H9 (cell line): ENCODE data around the gene TMEM205. TPM values are rescaled to one million over a fixed set of nuclear protein-coding genes. Genes with fewer than 3 reads are reported as not detected.

ENCODE experiments used
- DNase-seq: peaks from one replicate; pipeline ENCODE4 v3.0.0-alpha.2; 2017
- H2AFZ ChIP-seq: one replicate; pipeline ENCODE4 v1.6.1; 2013; ENCODE audit warnings: mild to moderate bottlenecking, low read length, control low read depth, moderate library complexity
- H2AK5ac ChIP-seq: 2 replicates; pipeline ENCODE4 v1.6.1; 2013; ENCODE audit warnings: low read length, control low read depth, mixed read lengths; ENCODE audit not compliant: insufficient read length
- H2BK120ac ChIP-seq: one replicate; pipeline ENCODE4 v1.6.1; 2013; ENCODE audit warnings: low read depth, mild to moderate bottlenecking, low read length, control low read depth, inconsistent platforms; ENCODE audit not compliant: poor library complexity, severe bottlenecking
- H2BK12ac ChIP-seq: 2 replicates; pipeline ENCODE4 v1.6.1; 2013; ENCODE audit warnings: low read length, control low read depth, mixed read lengths, low read depth; ENCODE audit not compliant: insufficient read length
- H2BK15ac ChIP-seq: 2 replicates; pipeline ENCODE4 v1.6.1; 2013; ENCODE audit warnings: low read depth, low read length, control low read depth
- H2BK20ac ChIP-seq: one replicate; pipeline ENCODE4 v1.6.1; 2013; ENCODE audit warnings: low read depth, mild to moderate bottlenecking, low read length, control low read depth, inconsistent platforms; ENCODE audit not compliant: poor library complexity, severe bottlenecking
- H2BK5ac ChIP-seq: 2 replicates; pipeline ENCODE4 v1.6.1; 2013; ENCODE audit warnings: low read length, control low read depth, mixed read lengths; ENCODE audit not compliant: insufficient read length
- H3K14ac ChIP-seq: 2 replicates; pipeline ENCODE4 v1.6.1; 2013; ENCODE audit warnings: low read length, control low read depth; ENCODE audit not compliant: insufficient read depth
- H3K18ac ChIP-seq: 2 replicates; pipeline ENCODE4 v1.6.1; 2013; ENCODE audit warnings: low read depth, mild to moderate bottlenecking, mixed read lengths, low read length, control low read depth; ENCODE audit not compliant: insufficient read length
- H3K23ac ChIP-seq: 2 replicates; pipeline ENCODE4 v1.6.1; 2013; ENCODE audit warnings: low read length, control low read depth, mixed read lengths, low read depth; ENCODE audit not compliant: insufficient read length
- H3K23me2 ChIP-seq: 2 replicates; pipeline ENCODE4 v1.6.1; 2013; ENCODE audit warnings: low read depth, mild to moderate bottlenecking, mixed read lengths, low read length, control low read depth; ENCODE audit not compliant: insufficient read length, poor library complexity, severe bottlenecking
- H3K27ac ChIP-seq: 2 replicates; pipeline ENCODE4 v1.5.1; 2013; ENCODE audit warnings: low read length, control low read depth, mixed read lengths, low read depth; ENCODE audit not compliant: insufficient read length
- H3K27me3 ChIP-seq: 2 replicates; pipeline ENCODE4 v1.6.1; 2013; ENCODE audit warnings: low read length, control low read depth, inconsistent platforms; ENCODE audit not compliant: insufficient read depth
- H3K4ac ChIP-seq: 2 replicates; pipeline ENCODE4 v1.6.1; 2013; ENCODE audit warnings: low read depth, mild to moderate bottlenecking, control low read depth, inconsistent platforms, low read length, moderate library complexity
- H3K4me1 ChIP-seq: 2 replicates; pipeline ENCODE4 v1.6.1; 2013; ENCODE audit warnings: low read length, control low read depth, inconsistent platforms; ENCODE audit not compliant: insufficient read depth
- H3K4me2 ChIP-seq: 2 replicates; pipeline ENCODE4 v1.6.1; 2013; ENCODE audit warnings: low read length, control low read depth, mixed read lengths; ENCODE audit not compliant: insufficient read length, insufficient read depth
- H3K56ac ChIP-seq: 2 replicates; pipeline ENCODE4 v1.6.1; 2013; ENCODE audit warnings: low read depth, mild to moderate bottlenecking, mixed read lengths, low read length, control low read depth; ENCODE audit not compliant: insufficient read length
- H3K79me1 ChIP-seq: 2 replicates; pipeline ENCODE4 v1.6.1; 2013; ENCODE audit warnings: low read depth, mild to moderate bottlenecking, moderate library complexity, low read length, control low read depth, inconsistent platforms; ENCODE audit not compliant: insufficient read depth, poor library complexity, severe bottlenecking
- H3K79me2 ChIP-seq: 2 replicates; pipeline ENCODE4 v1.6.1; 2013; ENCODE audit warnings: low read length, control low read depth, inconsistent platforms; ENCODE audit not compliant: insufficient read depth
- H3K9ac ChIP-seq: 2 replicates; pipeline ENCODE4 v1.6.1; 2013; ENCODE audit warnings: low read length, control low read depth, mixed read lengths; ENCODE audit not compliant: insufficient read length; ENCODE audit errors: extremely low read depth
- H3K9me3 ChIP-seq: one replicate; pipeline ENCODE4 v1.6.1; 2013; ENCODE audit warnings: low read depth, low read length, inconsistent platforms; ENCODE audit not compliant: control insufficient read depth
- H3T11ph ChIP-seq: one replicate; pipeline ENCODE4 v1.6.1; 2013; ENCODE audit warnings: mild to moderate bottlenecking, low read length, control low read depth, inconsistent platforms
- H4K20me1 ChIP-seq: one replicate; pipeline ENCODE4 v1.6.1; 2013; ENCODE audit not compliant: control insufficient read depth, insufficient read length, insufficient read depth
- H4K5ac ChIP-seq: 2 replicates; pipeline ENCODE4 v1.6.1; 2013; ENCODE audit warnings: low read depth, mild to moderate bottlenecking, mixed read lengths, low read length, control low read depth; ENCODE audit not compliant: insufficient read length
- H4K8ac ChIP-seq: replicated peaks from 2 replicates; pipeline ENCODE4 v1.6.1; 2013; ENCODE audit warnings: low read length, control low read depth, mixed read lengths, low read depth; ENCODE audit not compliant: insufficient read length
- H4K91ac ChIP-seq: 2 replicates; pipeline ENCODE4 v1.6.1; 2013; ENCODE audit warnings: low read depth, mild to moderate bottlenecking, moderate library complexity, mixed read lengths, low read length, control low read depth; ENCODE audit not compliant: insufficient read length
- H3K27ac Mint-ChIP-seq, 3 experiments: 2 replicates in 2 of 3; 3 replicates in 1 of 3; pipeline ENCODE4 v1.8.0; 2020 to 2021; ENCODE audit warnings: mixed read lengths in 3 of 3, mild to moderate bottlenecking in 1 of 3, moderate library complexity in 1 of 3
- H3K27me3 Mint-ChIP-seq: 2 replicates; pipeline ENCODE4 v1.8.0; 2021; ENCODE audit warnings: low read depth, mild to moderate bottlenecking, moderate library complexity, mixed read lengths
- H3K36me3 Mint-ChIP-seq, 3 experiments: 2 replicates in 2 of 3; 3 replicates in 1 of 3; pipeline ENCODE4 v1.8.0; 2020 to 2021; ENCODE audit warnings: low read depth in 3 of 3, mixed read lengths in 3 of 3; ENCODE audit not compliant: insufficient read depth in 1 of 3
- H3K4me1 Mint-ChIP-seq, 2 experiments: 2 replicates each; pipeline ENCODE4 v1.8.0; 2020; ENCODE audit warnings: mixed read lengths in 2 of 2
- H3K4me3 Mint-ChIP-seq, 2 experiments: 2 replicates in 1 of 2; 3 replicates in 1 of 2; pipeline ENCODE4 v1.8.0; 2020 to 2021; ENCODE audit warnings: mild to moderate bottlenecking in 2 of 2, mixed read lengths in 2 of 2, moderate library complexity in 1 of 2
- H3K9me3 Mint-ChIP-seq, 2 experiments: 2 replicates in 1 of 2; 3 replicates in 1 of 2; pipeline ENCODE4 v1.8.0; 2020; ENCODE audit warnings: mild to moderate bottlenecking in 2 of 2, mixed read lengths in 2 of 2, moderate library complexity in 1 of 2
- CTCF ChIP-seq: fragments of 200-600 bp; sonication (generic); conservative IDR thresholded peaks from 3 replicates; pipeline ENCODE4 v1.8.0; 2021; ENCODE audit warnings: antibody characterized with exemption, mild to moderate bottlenecking
- WGBS: extraction: QIAGEN DNeasy Blood & Tissue Kit; methylation state at CpG from one replicate; pipeline ENCODE4 v1.1.7; 2013; ENCODE audit warnings: missing lambda C conversion rate, low lambda C conversion rate, mixed read lengths; ENCODE audit not compliant: insufficient read length; ENCODE audit errors: extremely low coverage; 5-methylcytosine and 5-hydroxymethylcytosine counted together
- total RNA-seq: library from RNA; stranded (reverse); gene quantifications from 2 replicates; pipeline ENCODE4 v1.2.1, GENCODE V29; 2021

Gene TMEM205
- total RNA-seq, 1 experiment from 2014 or later: 69.7 TPM

DNA sequence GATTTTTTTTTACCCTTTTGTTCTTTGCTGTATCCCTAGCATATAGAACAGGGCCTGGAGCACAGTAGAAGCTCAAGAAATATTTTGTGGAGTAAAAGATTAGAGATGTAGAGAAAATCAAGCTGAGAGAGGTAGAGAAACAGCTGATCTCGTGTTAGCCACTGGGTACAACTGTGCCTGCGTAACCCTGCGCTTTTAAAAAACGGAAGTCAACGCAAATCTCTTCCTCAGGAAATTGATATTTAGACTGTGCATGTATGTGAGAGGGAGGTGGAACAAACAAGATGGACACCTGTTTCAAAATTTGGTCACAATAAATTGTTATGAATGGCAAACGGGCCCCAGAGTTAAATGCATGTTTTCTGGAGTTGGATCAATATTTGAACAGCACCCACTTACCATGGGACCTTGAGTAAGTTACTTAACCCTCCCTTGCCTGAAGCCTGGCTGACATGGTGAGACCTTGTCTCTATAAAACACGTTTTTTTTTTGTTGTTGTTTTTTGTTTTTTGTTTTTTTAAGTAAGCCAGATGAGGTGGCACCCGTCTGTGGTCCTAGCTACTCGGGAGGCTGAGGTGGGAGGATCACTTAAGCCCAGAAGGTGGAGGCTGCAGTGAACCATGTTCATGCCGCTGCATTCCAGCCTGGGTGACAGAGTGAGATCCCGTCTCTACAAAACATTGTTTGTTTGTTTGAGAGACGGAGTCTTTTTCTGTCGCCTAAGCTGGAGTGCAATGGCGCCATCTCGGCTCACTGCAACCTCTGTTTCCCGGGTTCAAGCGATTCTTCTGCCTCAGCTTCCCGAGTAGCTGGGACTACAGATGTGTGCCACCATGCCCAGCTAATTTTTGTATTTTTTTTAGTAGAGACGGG is 41.3 kb upstream of the TMEM205 start:
- peaks cover 11% of the 10 kb centered on the region for H3K23me2 ChIP-seq
- H3K79me2 ChIP-seq: no peaks in the 10 kb centered on the region
- WGBS: no CpG with 5 or more reads among the region's 19 CpGs
- H2AK5ac ChIP-seq: no peak overlapping the region
- H3K4me1 Mint-ChIP-seq: peaks cover 0 to 8% of the 10 kb centered on the region in 2 experiments; a peak in 3 of 4 replicates
- H2BK5ac ChIP-seq: no peak overlapping the region
- H3K4ac ChIP-seq: no peak overlapping the region
- no peak overlapping the region for H3T11ph ChIP-seq
- peaks cover 0 to 3% of the 10 kb centered on the region in 2 experiments; a peak in 2 of 5 replicates for H3K9me3 Mint-ChIP-seq
- H4K5ac ChIP-seq: no peak overlapping the region
- no peak overlapping the region for H4K8ac ChIP-seq
- H3K14ac ChIP-seq: no peak overlapping the region
- no peak overlapping the region for H2BK20ac ChIP-seq
- H4K91ac ChIP-seq: no peak overlapping the region
- H3K56ac ChIP-seq: no peak overlapping the region
- no peak overlapping the region for H3K23ac ChIP-seq
- no peaks in the 10 kb centered on the region for H3K79me1 ChIP-seq
- H3K36me3 Mint-ChIP-seq: no peaks in the 10 kb centered on the region
- no peak for TF ChIP-seq CTCF
- H4K20me1 ChIP-seq: no peaks in the 10 kb centered on the region
- H3K4me1 ChIP-seq: no peaks in the 10 kb centered on the region
- no peaks in the 10 kb centered on the region for H3K27me3 ChIP-seq
- H3K4me3 Mint-ChIP-seq: no peak overlapping the region
- peaks cover 5% of the 10 kb centered on the region for H3K27me3 Mint-ChIP-seq
- no peak overlapping the region for H3K18ac ChIP-seq
- no peak overlapping the region for H2BK15ac ChIP-seq
- H3K9me3 ChIP-seq: no peaks in the 10 kb centered on the region
- H3K27ac ChIP-seq: no peak overlapping the region
- H3K27ac Mint-ChIP-seq: no peak overlapping the region
- H2AFZ ChIP-seq: no peak overlapping the region
- no peak overlapping the region for H3K4me2 ChIP-seq
- no peak overlapping the region for H2BK120ac ChIP-seq
- no peak for DNase-seq
- no peak overlapping the region for H3K9ac ChIP-seq
- H2BK12ac ChIP-seq: no peak overlapping the region
